PC-9 (cell line): ENCODE results near the gene PCDHGA2.

Experiments
- CTCF ChIP-seq: fragments of 200-600 bp; sonication (generic); conservative IDR thresholded peaks from 2 replicates; pipeline ENCODE4 v1.6.1; 2017; ENCODE audit warnings: mixed run types, antibody characterized with exemption, mild to moderate bottlenecking, moderate library complexity
- EZH2 ChIP-seq: fragments of 200-600 bp; sonication (generic); IDR thresholded peaks from 2 replicates; pipeline ENCODE4 v1.8.0; 2017; ENCODE audit warnings: antibody characterized with exemption, low read depth

- TF ChIP-seq CTCF (no peak), EZH2 (no peak)
Measured at GRCh38 chr5:141383345-141383744, 44.8 kb downstream of the PCDHGA2 start.
